CD4-positive, alpha-beta T cell treated with Interleukin-2 at 100 ng/mL for 4 hours (primary cell): ENCODE data around the gene ELOVL1.

Experiments used
- DNase-seq: peaks from one replicate; pipeline ENCODE4 v3.0.0-alpha.2; 2020; ENCODE audit warnings: low spot score

The ELOVL1 gene

DNA sequence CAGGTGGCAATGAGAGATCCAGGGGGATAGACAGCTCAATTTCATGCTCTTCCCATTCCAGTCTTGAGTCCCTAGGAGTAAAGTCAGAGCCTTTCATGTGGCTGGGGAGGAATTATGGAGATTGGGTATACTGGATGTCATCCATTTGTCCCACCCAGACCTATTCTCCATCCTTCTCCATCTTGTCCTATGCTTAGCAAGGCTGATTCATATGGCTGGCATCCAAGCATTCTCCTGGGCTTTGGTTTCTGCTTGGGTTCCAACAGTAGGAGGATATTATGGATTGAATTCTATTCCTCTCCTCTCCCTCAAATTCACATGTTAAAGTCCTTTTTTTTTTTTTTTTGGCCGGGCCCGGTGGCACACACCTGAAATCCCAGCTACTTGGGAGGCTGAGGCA is 12.9 kb downstream of the ELOVL1 start:
- no peak for DNase-seq

- no peak for DNase-seq
Observed at GRCh38 chr1:43354471-43354870, 13.3 kb downstream of the ELOVL1 start.

DNA sequence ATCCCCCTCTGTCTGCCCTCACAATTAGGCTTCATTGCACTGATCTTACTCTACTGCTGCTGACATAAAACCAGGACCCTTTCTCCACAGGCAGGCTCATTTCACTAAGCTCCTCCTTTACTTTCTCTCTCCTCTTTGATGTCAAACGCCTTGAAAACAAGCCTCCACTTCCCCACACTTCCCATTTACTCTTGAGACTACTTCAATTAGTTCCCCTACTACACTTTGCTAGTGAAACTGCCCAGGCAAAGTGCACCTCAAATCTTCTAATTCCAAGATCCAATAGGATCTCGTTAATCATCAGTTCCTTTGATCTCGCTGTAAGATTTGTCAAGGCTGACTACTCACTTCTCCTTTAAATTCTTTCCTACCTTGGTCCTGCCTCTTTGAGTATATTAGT is 14.9 kb downstream of the ELOVL1 start:
- DNase-seq = no peak

GRCh38 chr1:43352351-43352705 is 15.5 kb downstream of the ELOVL1 start:
- no peak for DNase-seq

- DNase-seq = no peak
Observed at GRCh38 chr1:43351421-43352350, 16.1 kb downstream of the ELOVL1 start.

GRCh38 chr1:43350976-43351375 is 16.8 kb downstream of the ELOVL1 start:
- no peak for DNase-seq

- DNase-seq = no peak
Observed at GRCh38 chr1:43349594-43350306, 18.1 kb downstream of the ELOVL1 start.

GRCh38 chr1:43348809-43349593 is 18.8 kb downstream of the ELOVL1 start:
- peak; percentile 59 for DNase-seq

DNA sequence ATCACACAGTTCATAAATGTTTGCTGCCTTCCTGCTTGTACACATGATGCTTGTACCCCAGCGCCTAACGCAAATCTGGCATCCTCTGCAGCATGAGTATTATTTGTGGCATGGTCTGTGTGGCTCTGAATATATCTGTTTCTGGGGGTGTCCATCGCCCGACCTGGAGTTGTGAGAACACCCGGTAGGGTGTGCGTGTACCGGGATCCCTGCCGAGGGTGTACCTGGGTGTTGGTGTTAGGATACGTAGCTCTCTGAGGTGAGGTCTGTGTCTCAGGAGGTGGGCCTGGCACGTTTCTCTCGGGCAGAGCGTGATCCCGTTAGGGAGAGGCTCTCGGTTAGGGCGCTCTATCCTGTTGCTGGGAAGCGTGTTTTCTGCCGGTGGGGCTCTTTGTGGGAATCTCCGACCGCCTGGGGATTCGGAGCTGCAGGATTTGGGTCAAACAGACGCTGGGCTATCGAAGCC is 19.4 kb downstream of the ELOVL1 start:
- DNase-seq = no peak

DNA sequence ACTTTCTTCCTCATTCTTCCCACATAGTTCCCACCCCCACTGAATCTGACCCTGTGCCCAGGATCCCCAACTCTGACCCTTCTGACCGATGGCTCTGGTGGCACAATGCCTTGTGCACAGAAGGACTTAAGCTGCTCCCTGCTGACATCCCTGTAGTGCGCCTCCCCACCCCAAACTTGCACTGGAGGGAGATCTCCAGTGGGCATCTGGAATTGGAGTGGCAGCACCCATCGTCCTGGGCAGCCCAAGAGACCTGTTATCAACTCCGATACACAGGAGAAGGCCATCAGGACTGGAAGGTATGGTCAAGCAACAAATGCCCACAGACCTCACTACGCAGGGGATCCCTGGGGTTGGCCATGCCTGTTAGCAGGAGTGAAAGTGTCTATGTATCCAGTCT is 21.2 kb downstream of the ELOVL1 start:
- no peak for DNase-seq

DNA sequence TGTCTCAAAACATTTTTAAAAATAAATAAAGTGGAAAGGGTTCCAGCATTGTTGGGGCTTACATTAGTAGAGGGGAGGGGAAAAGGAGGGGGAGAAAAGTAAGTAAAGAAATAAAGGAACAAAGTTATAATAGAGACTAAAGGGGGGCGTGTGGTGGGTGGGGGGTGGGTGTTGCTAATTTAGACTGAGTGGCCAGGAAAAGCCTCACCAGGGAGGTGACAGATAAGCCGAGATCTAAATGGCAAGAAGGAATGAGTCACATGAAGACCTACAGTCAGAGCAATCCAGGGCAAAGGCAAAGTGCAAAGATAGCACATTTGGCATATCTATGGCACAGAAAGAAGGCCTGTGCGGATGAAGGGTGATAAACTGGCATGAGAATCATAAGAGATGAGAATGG is 22.7 kb downstream of the ELOVL1 start:
- DNase-seq = no peak

DNA sequence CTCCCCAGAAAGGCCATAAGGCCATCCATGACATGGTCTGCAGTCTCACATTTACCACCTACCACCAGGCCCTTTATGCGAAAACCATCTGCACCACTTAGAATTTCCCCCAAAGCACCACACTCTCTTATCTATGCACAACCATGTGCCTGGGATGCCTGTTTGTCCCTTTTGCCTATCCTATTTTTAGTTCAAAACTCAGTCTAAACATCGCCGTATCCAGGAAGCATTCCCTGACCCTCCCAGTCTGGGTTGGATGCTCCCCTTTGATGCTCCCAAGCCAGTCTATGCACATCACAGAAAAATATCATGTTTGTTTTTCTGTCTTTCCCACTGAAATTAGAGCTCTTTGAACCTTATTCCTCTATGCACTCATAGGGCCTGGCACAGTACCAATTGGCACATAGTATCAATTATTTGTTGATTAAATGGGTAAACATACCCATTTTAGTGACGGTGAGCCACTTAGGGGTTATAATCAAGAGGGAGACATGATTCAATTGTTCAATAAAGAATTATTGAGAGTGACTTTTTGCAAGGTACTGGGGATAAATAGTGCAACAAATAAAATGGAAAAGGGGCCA is 23.5 kb downstream of the ELOVL1 start:
- DNase-seq = no peak

DNA sequence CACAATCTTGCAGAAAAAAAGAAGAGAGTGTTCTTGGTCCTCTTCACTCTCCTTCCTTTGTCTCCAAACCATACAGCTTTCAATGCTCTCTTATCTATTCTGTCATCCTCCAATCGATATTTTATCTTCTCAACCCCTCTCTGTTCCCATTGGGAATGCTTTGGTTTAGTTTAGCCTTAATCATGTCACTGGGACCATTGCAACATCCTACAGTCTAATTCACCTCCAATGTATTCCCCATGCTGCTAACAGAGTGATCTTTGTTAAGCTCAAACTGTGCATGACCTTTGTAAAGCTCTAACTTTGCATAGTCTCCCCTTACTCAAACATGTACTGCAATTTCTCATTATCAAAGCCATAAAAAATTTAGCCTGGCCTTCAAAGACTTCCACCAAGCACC is 27.3 kb downstream of the ELOVL1 start:
- DNase-seq = no peak

- no peak for DNase-seq
Observed at GRCh38 chr1:43339584-43340232, 28.1 kb downstream of the ELOVL1 start.

DNA sequence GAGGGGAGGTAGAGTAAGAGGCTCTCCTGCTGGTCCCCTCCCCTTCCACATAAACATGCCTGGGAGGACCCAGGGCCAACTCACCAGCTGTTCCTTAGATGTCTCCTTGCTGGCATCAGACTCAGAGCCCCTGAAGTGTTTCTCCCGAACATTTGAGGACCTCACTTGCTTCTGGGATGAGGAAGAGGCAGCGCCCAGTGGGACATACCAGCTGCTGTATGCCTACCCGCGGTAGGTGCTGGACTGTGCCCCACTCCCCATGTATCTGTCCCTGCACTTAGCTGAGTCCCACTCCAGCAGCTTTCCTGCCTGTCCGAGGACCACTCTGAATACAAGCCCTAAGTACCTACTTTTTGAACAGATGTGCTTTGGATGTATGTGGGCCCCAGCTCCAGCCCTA is 29.8 kb downstream of the ELOVL1 start:
- DNase-seq = no peak

DNA sequence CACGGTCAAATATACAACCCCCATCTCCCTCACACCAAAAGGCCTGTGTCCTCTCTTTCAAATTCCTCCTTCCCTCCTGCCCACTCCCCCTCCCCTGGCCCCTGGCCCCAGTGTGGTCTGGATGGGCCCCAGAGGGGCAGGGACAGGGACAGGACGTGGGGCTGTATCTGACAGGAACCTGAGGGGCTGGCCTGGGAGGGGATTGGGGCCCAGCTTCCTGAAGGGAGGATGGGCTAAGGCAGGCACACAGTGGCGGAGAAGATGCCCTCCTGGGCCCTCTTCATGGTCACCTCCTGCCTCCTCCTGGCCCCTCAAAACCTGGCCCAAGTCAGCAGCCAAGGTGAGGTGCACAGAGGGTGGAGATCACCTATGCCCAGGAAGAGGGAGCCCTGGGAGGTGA is 30.2 kb downstream of the ELOVL1 start, which contains the start of gene MPL:
MPL (plus strand) TSS at position 231 of the 400 bp plus-strand sequence; CDS start at position 262, 31 bp downstream.
- no peak for DNase-seq

- DNase-seq = no peak
Observed at GRCh38 chr1:43334453-43335205, 33.2 kb downstream of the ELOVL1 start.

DNA sequence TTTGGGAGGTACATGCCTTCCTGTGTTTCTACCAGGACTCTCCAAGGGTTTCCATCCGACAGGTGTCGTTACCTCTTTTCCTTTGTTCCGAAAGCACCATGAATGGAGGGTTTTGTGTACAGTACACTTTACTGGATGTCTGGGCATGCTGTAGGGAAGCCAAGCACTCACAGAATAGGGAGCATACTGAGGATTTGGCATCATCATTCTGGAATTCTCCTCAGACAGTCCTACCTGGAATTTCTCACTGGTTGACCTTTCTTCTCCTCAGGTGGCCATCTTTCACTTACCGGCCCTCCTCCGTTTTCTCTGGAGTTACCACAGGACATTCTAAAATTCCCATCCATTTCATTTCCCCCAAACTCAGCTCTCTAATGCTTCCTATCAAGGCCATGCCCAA is 36.1 kb downstream of the ELOVL1 start:
- no peak for DNase-seq

GRCh38 chr1:43329995-43330751 is 37.6 kb downstream of the ELOVL1 start:
- DNase-seq = no peak
